ENCODE results near the gene DROSHA. TPM values are rescaled to one million over a fixed set of nuclear protein-coding genes. Genes with fewer than 3 reads are reported as not detected.

DROSHA gene
- polyA plus RNA-seq, 4 donors = 24.0 to 51.6 (median 31.3) TPM

- peaks cover 0 to 6% (median 3%) of the 10 kb centered on the region in 3 donors for H3K4me1 ChIP-seq (ENCODE audit: control insufficient read depth in 3 of 3, insufficient read depth in 2 of 3, low read depth in 1 of 3, low read length in 2 of 3)
- no peaks in the 10 kb centered on the region for H3K9me3 ChIP-seq (ENCODE audit: control insufficient read depth in 2 of 2, insufficient read depth in 1 of 2, low read depth in 1 of 2, low read length in 1 of 2)
- 67 to 82% (median 80%) methylated on average over 3 of the region's 3 CpGs for WGBS, 3 donors
- H3K4me3 ChIP-seq (ENCODE audit: low read depth in 1 of 3, low read length in 3 of 3) = no peak overlapping the region
- FAIRE-seq (no peak), DNase-seq (no peak)
- H3K27ac ChIP-seq (ENCODE audit: low read depth in 1 of 3, low read length in 2 of 3) = no peak overlapping the region
- no peaks in the 10 kb centered on the region for H3K27me3 ChIP-seq (ENCODE audit: control insufficient read depth in 3 of 3, insufficient read depth in 3 of 3, low read length in 3 of 3)
- peaks cover 0 to 26% (median 5%) of the 10 kb centered on the region in 3 donors for H3K36me3 ChIP-seq (ENCODE audit: control insufficient read depth in 3 of 3, insufficient read depth in 2 of 3, low read depth in 1 of 3, low read length in 3 of 3)
These were observed 89.7 kb downstream of the DROSHA start for GRCh38 chr5:31442058-31442745.

- Histone ChIP-seq H3K36me3 (ENCODE audit: control insufficient read depth in 3 of 3, insufficient read depth in 2 of 3, low read depth in 1 of 3, low read length in 3 of 3) (peaks cover 6 to 20% (median 10%) of the 10 kb centered on the region in 3 donors), H3K27me3 (ENCODE audit: control insufficient read depth in 3 of 3, insufficient read depth in 3 of 3, low read length in 3 of 3) (no peaks in the 10 kb centered on the region), H3K4me1 (ENCODE audit: control insufficient read depth in 3 of 3, insufficient read depth in 2 of 3, low read depth in 1 of 3, low read length in 2 of 3) (no peaks in the 10 kb centered on the region), H3K27ac (ENCODE audit: low read depth in 1 of 3, low read length in 2 of 3) (no peak overlapping the region), H3K9me3 (ENCODE audit: control insufficient read depth in 2 of 2, insufficient read depth in 1 of 2, low read depth in 1 of 2, low read length in 1 of 2) (no peaks in the 10 kb centered on the region), H3K4me3 (ENCODE audit: low read depth in 1 of 3, low read length in 3 of 3) (no peak overlapping the region)
- DNase-seq (no peak), FAIRE-seq (no peak)
- 20 to 73% (median 53%) methylated on average over 1 of the region's 1 CpG for WGBS, 3 donors
These were observed 95.0 kb downstream of the DROSHA start for GRCh38 chr5:31436851-31437250.

- Histone ChIP-seq H3K4me1 (ENCODE audit: control insufficient read depth in 3 of 3, insufficient read depth in 2 of 3, low read depth in 1 of 3, low read length in 2 of 3) (no peaks in the 10 kb centered on the region), H3K27me3 (ENCODE audit: control insufficient read depth in 3 of 3, insufficient read depth in 3 of 3, low read length in 3 of 3) (no peaks in the 10 kb centered on the region), H3K36me3 (ENCODE audit: control insufficient read depth in 3 of 3, insufficient read depth in 2 of 3, low read depth in 1 of 3, low read length in 3 of 3) (peaks cover 6 to 19% (median 12%) of the 10 kb centered on the region in 3 donors), H3K4me3 (ENCODE audit: low read depth in 1 of 3, low read length in 3 of 3) (no peak overlapping the region), H3K9me3 (ENCODE audit: control insufficient read depth in 2 of 2, insufficient read depth in 1 of 2, low read depth in 1 of 2, low read length in 1 of 2) (no peaks in the 10 kb centered on the region), H3K27ac (ENCODE audit: low read depth in 1 of 3, low read length in 2 of 3) (no peak overlapping the region)
- DNase-seq = no peak
- 89 to 93% (median 90%) methylated on average over 4 of the region's 4 CpGs for WGBS, 3 donors
- FAIRE-seq = no peak
These were observed 96.2 kb downstream of the DROSHA start for GRCh38 chr5:31435730-31436129.

- FAIRE-seq = no peak
- Histone ChIP-seq H3K27me3 (ENCODE audit: control insufficient read depth in 3 of 3, insufficient read depth in 3 of 3, low read length in 3 of 3) (no peaks in the 10 kb centered on the region), H3K4me3 (ENCODE audit: low read depth in 1 of 3, low read length in 3 of 3) (no peak overlapping the region), H3K27ac (ENCODE audit: low read depth in 1 of 3, low read length in 2 of 3) (no peak overlapping the region), H3K36me3 (ENCODE audit: control insufficient read depth in 3 of 3, insufficient read depth in 2 of 3, low read depth in 1 of 3, low read length in 3 of 3) (peaks cover 6 to 17% (median 12%) of the 10 kb centered on the region in 3 donors), H3K9me3 (ENCODE audit: control insufficient read depth in 2 of 2, insufficient read depth in 1 of 2, low read depth in 1 of 2, low read length in 1 of 2) (no peaks in the 10 kb centered on the region), H3K4me1 (ENCODE audit: control insufficient read depth in 3 of 3, insufficient read depth in 2 of 3, low read depth in 1 of 3, low read length in 2 of 3) (no peaks in the 10 kb centered on the region)
- 75 to 91% (median 83%) methylated on average over 2 of the region's 2 CpGs for WGBS, 3 donors
- DNase-seq = no peak
These were observed 97.0 kb downstream of the DROSHA start for GRCh38 chr5:31434898-31435297.

- no peak for FAIRE-seq
- no peaks in the 10 kb centered on the region for H3K4me1 ChIP-seq (ENCODE audit: control insufficient read depth in 3 of 3, insufficient read depth in 2 of 3, low read depth in 1 of 3, low read length in 2 of 3)
- no peaks in the 10 kb centered on the region for H3K27me3 ChIP-seq (ENCODE audit: control insufficient read depth in 3 of 3, insufficient read depth in 3 of 3, low read length in 3 of 3)
- no peak overlapping the region for H3K4me3 ChIP-seq (ENCODE audit: low read depth in 1 of 3, low read length in 3 of 3)
- H3K9me3 ChIP-seq (ENCODE audit: control insufficient read depth in 2 of 2, insufficient read depth in 1 of 2, low read depth in 1 of 2, low read length in 1 of 2) = no peaks in the 10 kb centered on the region
- DNase-seq = no peak
- H3K27ac ChIP-seq (ENCODE audit: low read depth in 1 of 3, low read length in 2 of 3) = no peak overlapping the region
- peaks cover 6 to 11% (median 6%) of the 10 kb centered on the region in 3 donors for H3K36me3 ChIP-seq (ENCODE audit: control insufficient read depth in 3 of 3, insufficient read depth in 2 of 3, low read depth in 1 of 3, low read length in 3 of 3)
- WGBS, 3 donors = 93 to 100% (median 99%) methylated on average over 3 of the region's 3 CpGs
These were observed 98.7 kb downstream of the DROSHA start for GRCh38 chr5:31433229-31433628.

GRCh38 chr5:31427724-31428309 is 104.1 kb downstream of the DROSHA start:
- Histone ChIP-seq H3K27ac (ENCODE audit: low read depth in 1 of 3, low read length in 2 of 3) (no peak overlapping the region), H3K36me3 (ENCODE audit: control insufficient read depth in 3 of 3, insufficient read depth in 2 of 3, low read depth in 1 of 3, low read length in 3 of 3) (peaks cover 0 to 8% (median 3%) of the 10 kb centered on the region in 3 donors), H3K9me3 (ENCODE audit: control insufficient read depth in 2 of 2, insufficient read depth in 1 of 2, low read depth in 1 of 2, low read length in 1 of 2) (no peaks in the 10 kb centered on the region), H3K4me1 (ENCODE audit: control insufficient read depth in 3 of 3, insufficient read depth in 2 of 3, low read depth in 1 of 3, low read length in 2 of 3) (peaks cover 0 to 10% (median 0%) of the 10 kb centered on the region in 3 donors), H3K4me3 (ENCODE audit: low read depth in 1 of 3, low read length in 3 of 3) (no peak overlapping the region), H3K27me3 (ENCODE audit: control insufficient read depth in 3 of 3, insufficient read depth in 3 of 3, low read length in 3 of 3) (no peaks in the 10 kb centered on the region)
- 79 to 88% (median 83%) methylated on average over 1 of the region's 1 CpG for WGBS, 3 donors
- no peak for FAIRE-seq
- DNase-seq = no peak

GRCh38 chr5:31427013-31427723 is 104.7 kb downstream of the DROSHA start:
- WGBS, 3 donors = 27 to 63% (median 57%) methylated on average over 4 of the region's 4 CpGs
- H3K4me3 ChIP-seq (ENCODE audit: low read depth in 1 of 3, low read length in 3 of 3) = no peak overlapping the region
- H3K27ac ChIP-seq (ENCODE audit: low read depth in 1 of 3, low read length in 2 of 3) = no peak overlapping the region
- DNase-seq = peak in 1 of 2 donors; percentile 28
- no peak for FAIRE-seq
- H3K9me3 ChIP-seq (ENCODE audit: control insufficient read depth in 2 of 2, insufficient read depth in 1 of 2, low read depth in 1 of 2, low read length in 1 of 2) = no peaks in the 10 kb centered on the region
- H3K36me3 ChIP-seq (ENCODE audit: control insufficient read depth in 3 of 3, insufficient read depth in 2 of 3, low read depth in 1 of 3, low read length in 3 of 3) = peaks cover 0 to 7% (median 6%) of the 10 kb centered on the region in 3 donors
- H3K27me3 ChIP-seq (ENCODE audit: control insufficient read depth in 3 of 3, insufficient read depth in 3 of 3, low read length in 3 of 3) = no peaks in the 10 kb centered on the region
- H3K4me1 ChIP-seq (ENCODE audit: control insufficient read depth in 3 of 3, insufficient read depth in 2 of 3, low read depth in 1 of 3, low read length in 2 of 3) = peaks cover 0 to 10% (median 0%) of the 10 kb centered on the region in 3 donors

- no peak for DNase-seq
- Histone ChIP-seq H3K36me3 (ENCODE audit: control insufficient read depth in 3 of 3, insufficient read depth in 2 of 3, low read depth in 1 of 3, low read length in 3 of 3) (peaks cover 2 to 16% (median 8%) of the 10 kb centered on the region in 3 donors), H3K4me1 (ENCODE audit: control insufficient read depth in 3 of 3, insufficient read depth in 2 of 3, low read depth in 1 of 3, low read length in 2 of 3) (peaks cover 0 to 2% (median 0%) of the 10 kb centered on the region in 3 donors), H3K4me3 (ENCODE audit: low read depth in 1 of 3, low read length in 3 of 3) (no peak overlapping the region), H3K9me3 (ENCODE audit: control insufficient read depth in 2 of 2, insufficient read depth in 1 of 2, low read depth in 1 of 2, low read length in 1 of 2) (no peaks in the 10 kb centered on the region), H3K27me3 (ENCODE audit: control insufficient read depth in 3 of 3, insufficient read depth in 3 of 3, low read length in 3 of 3) (no peaks in the 10 kb centered on the region), H3K27ac (ENCODE audit: low read depth in 1 of 3, low read length in 2 of 3) (no peak overlapping the region)
- WGBS, 3 donors = 87 to 93% (median 89%) methylated on average over 7 of the region's 7 CpGs
- FAIRE-seq = no peak
These were observed 109.9 kb downstream of the DROSHA start for GRCh38 chr5:31421806-31422586.
